B cell (primary cell): ENCODE results near the gene SPATA24. TPM values are rescaled to one million over a fixed set of nuclear protein-coding genes. Genes with fewer than 3 reads are reported as not detected.
"Not testable (repeated sequence)": the region's sequence is repeated elsewhere in the genome, so short reads cannot be mapped to it uniquely, and the experiment has no call there.

ENCODE experiments used
- ATAC-seq: fragments of 200-7000 bp; cut with Tn5 transposase; one replicate; pipeline ENCODE4 v1.10.0; 2021; ENCODE audit warnings: low read depth, mild to moderate bottlenecking, moderate number of reproducible peaks, moderate library complexity
- CTCF ChIA-PET: fragments of 350-600 bp; sonication (Branson Sonifier 250); formaldehyde crosslinking; loops from one replicate; lab custom pipeline; 2021; ENCODE audit warnings: antibody characterized with exemption, inconsistent platforms; lab: Charles Lee
- POLR2A ChIA-PET: fragments of 350-600 bp; sonication (Branson Sonifier 250); formaldehyde crosslinking; loops from one replicate; lab custom pipeline; 2021; ENCODE audit warnings: antibody characterized with exemption; lab: Charles Lee
- DNase-seq: peaks from one replicate; pipeline ENCODE4 v3.0.0; 2013
- H2AFZ ChIP-seq: 2 replicates; pipeline ENCODE4 v1.6.1; 2012; ENCODE audit warnings: mild to moderate bottlenecking, low read depth, low read length; ENCODE audit not compliant: insufficient read depth, poor library complexity, severe bottlenecking
- H3K27ac ChIP-seq, 2 donors: 1 replicate in 1 of 2; 2 replicates in 1 of 2; pipeline ENCODE4 v1.5.1; 2012 to 2013; ENCODE audit warnings: low read length in 2 of 2, mild to moderate bottlenecking in 2 of 2, moderate library complexity in 1 of 2
- H3K27me3 ChIP-seq, 4 experiments: fragments of 200-600 bp in 1 of 4; sonication (generic) in 1 of 4; replicated peaks in 1 of 4; 1 replicate in 2 of 4; 2 replicates in 2 of 4; pipeline versions ENCODE4 v1.6.1 to v1.7.0; 2013 to 2016; ENCODE audit warnings: low read length in 3 of 4, mild to moderate bottlenecking in 2 of 4, mixed read lengths in 1 of 4, moderate library complexity in 1 of 4; ENCODE audit not compliant: insufficient read depth in 4 of 4, control insufficient read depth in 3 of 4; ENCODE audit errors: control extremely low read depth in 1 of 4
- H3K36me3 ChIP-seq, 2 experiments: replicated peaks in 1 of 2; 1 replicate in 1 of 2; 2 replicates in 1 of 2; pipeline versions ENCODE4 v1.6.1 to v1.7.1; 2013; ENCODE audit warnings: low read length in 1 of 2; ENCODE audit not compliant: insufficient read depth in 2 of 2, control insufficient read depth in 1 of 2; ENCODE audit errors: control extremely low read depth in 1 of 2, extremely low read depth in 1 of 2
- H3K4me1 ChIP-seq, 2 donors: fragments of 200-600 bp in 1 of 2; sonication (generic) in 1 of 2; 1 replicate in 1 of 2; 2 replicates in 1 of 2; pipeline versions ENCODE4 v1.5.1 to v1.6.1; 2013 to 2017; ENCODE audit warnings: low read length in 2 of 2; ENCODE audit not compliant: control insufficient read depth in 2 of 2, insufficient read depth in 2 of 2
- H3K4me2 ChIP-seq: replicated peaks from 2 replicates; pipeline ENCODE3; 2012; ENCODE audit warnings: mild to moderate bottlenecking, low read depth, low read length; ENCODE audit not compliant: poor library complexity, severe bottlenecking
- H3K4me3 ChIP-seq, 5 experiments: fragments of 200-600 bp in 1 of 5; sonication (generic) in 1 of 5; 1 replicate in 3 of 5; 2 replicates in 2 of 5; pipeline versions ENCODE4 v1.5.1 to v1.7.0; 2011 to 2016; ENCODE audit warnings: low read length in 4 of 5, mild to moderate bottlenecking in 4 of 5, low read depth in 2 of 5, control low read depth in 1 of 5, moderate library complexity in 1 of 5; ENCODE audit not compliant: insufficient read depth in 1 of 5; ENCODE audit errors: control extremely low read depth in 1 of 5, extremely low read depth in 1 of 5
- H3K79me2 ChIP-seq: fragments of 200-600 bp; sonication (generic); one replicate; pipeline ENCODE4 v1.6.0; 2016; ENCODE audit warnings: low read length; ENCODE audit not compliant: control insufficient read depth, insufficient read depth
- H3K9ac ChIP-seq: fragments of 200-600 bp; sonication (generic); 2 replicates; pipeline ENCODE4 v1.6.1; 2017; ENCODE audit warnings: mild to moderate bottlenecking, low read length, moderate library complexity
- H3K9me3 ChIP-seq, 3 donors: one replicate each; pipeline versions ENCODE4 v1.6.1 to v1.7.1; 2013; ENCODE audit warnings: low read length in 2 of 3; ENCODE audit not compliant: control insufficient read depth in 2 of 3, insufficient read depth in 1 of 3; ENCODE audit errors: control extremely low read depth in 1 of 3
- H4K20me1 ChIP-seq: 2 replicates; pipeline ENCODE4 v1.6.0; 2012; ENCODE audit warnings: mild to moderate bottlenecking, low read length; ENCODE audit not compliant: insufficient read depth, control insufficient read depth, poor library complexity, severe bottlenecking
- H3K27ac Mint-ChIP-seq: one replicate; pipeline ENCODE4 v1.8.0; 2021; ENCODE audit warnings: mixed read lengths
- H3K27me3 Mint-ChIP-seq: one replicate; pipeline ENCODE4 v1.8.0; 2021; ENCODE audit warnings: mixed read lengths
- H3K4me1 Mint-ChIP-seq: one replicate; pipeline ENCODE4 v1.8.0; 2021; ENCODE audit warnings: mixed read lengths
- H3K4me3 Mint-ChIP-seq: one replicate; pipeline ENCODE4 v1.8.0; 2021; ENCODE audit warnings: mixed read lengths
- H3K9me3 Mint-ChIP-seq: one replicate; pipeline ENCODE4 v1.8.0; 2022; ENCODE audit warnings: mixed read lengths; ENCODE audit not compliant: insufficient read depth
- EZH2 ChIP-seq: IDR thresholded peaks from 2 replicates; pipeline ENCODE4 v1.6.1; 2012; ENCODE audit warnings: borderline replicate concordance, low read depth, mild to moderate bottlenecking, moderate library complexity, low read length; ENCODE audit not compliant: insufficient read depth, poor library complexity, severe bottlenecking
- WGBS: methylation state at CpG from one replicate; pipeline ENCODE4 v1.1.5; 2013; ENCODE audit warnings: missing lambda C conversion rate; ENCODE audit not compliant: insufficient coverage; 5-methylcytosine and 5-hydroxymethylcytosine counted together
- intact Hi-C: fragments of 100-400 bp; cut with micrococcal nuclease; formaldehyde crosslinking; loops from one replicate; pipeline ENCODE4 v1.10.0; 2022
- polyA plus RNA-seq: library from polyadenylated mRNA; depleted of rRNA; stranded (reverse); fragments of >200 nt; gene quantifications from 2 replicates; pipeline ENCODE4 v1.2.3, GENCODE V29; 2012
- total RNA-seq, 2 donors: library from RNA; stranded (reverse); fragments of 120-200 nt in 1 of 2; gene quantifications; 1 replicate in 1 of 2; 2 replicates in 1 of 2; pipeline versions ENCODE4 v1.2.3 to v1.2.4, GENCODE V29; 2013 to 2022
- TF ChIP-seq, protein P1 (sequence below): fragments of 200-600 bp; IDR thresholded peaks from one replicate; pipeline ENCODE4 v1.8.0; 2022; ENCODE audit warnings: antibody characterized with exemption, mild to moderate bottlenecking

SPATA24 gene
- total and polyA plus RNA-seq, 2 donors (not counting 1 experiment from before 2014, with no cell fraction given): 2.0 to 6.4 TPM

DNA sequence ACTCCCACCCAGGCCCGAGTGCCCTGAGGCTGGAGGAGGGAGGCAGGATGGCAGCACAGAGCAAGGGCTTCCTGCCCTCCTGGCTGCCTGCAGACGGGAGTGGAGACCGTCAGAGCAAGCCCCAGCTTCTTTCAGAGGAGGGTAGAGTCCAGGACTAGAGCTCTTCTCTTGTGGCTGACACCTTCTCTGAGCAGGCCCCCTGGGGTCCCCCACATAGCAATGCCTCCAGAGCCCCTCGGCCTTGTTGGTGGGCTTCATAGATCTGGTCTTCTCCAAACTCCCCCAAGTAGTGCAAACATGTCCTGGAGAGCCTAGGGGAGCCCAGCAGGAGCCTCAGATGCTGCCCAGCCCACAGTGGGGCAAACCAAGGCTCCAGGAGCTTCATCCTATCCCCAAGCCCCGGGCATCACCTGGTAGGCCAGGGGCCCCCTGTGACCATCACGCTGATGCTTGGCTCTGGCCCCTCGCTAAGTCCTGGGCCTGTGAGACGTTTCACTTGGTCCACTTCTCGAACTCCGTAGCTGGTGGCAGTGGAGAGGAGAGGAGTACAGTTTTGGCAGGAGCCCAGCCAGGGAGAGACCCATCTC is 16.2 kb downstream of the SPATA24 start:
- Mint-ChIP-seq H3K27ac (peak overlapping the region; percentile 99), H3K9me3 (no peaks in the 10 kb centered on the region), H3K4me1 (peaks cover 86% of the 10 kb centered on the region), H3K4me3 (peak overlapping the region; percentile 99), H3K27me3 (no peaks in the 10 kb centered on the region)
- Histone ChIP-seq H3K27me3 (no peaks in the 10 kb centered on the region), H2AFZ (peak overlapping the region; percentile 68), H3K79me2 (peaks cover 31% of the 10 kb centered on the region), H3K9ac (peak overlapping the region; percentile 76), H3K27ac (peak overlapping the region; percentile 86 to 89), H3K4me2 (peak overlapping the region; percentile 91), H3K4me3 (peak overlapping the region; percentile 3 to 68 (median 65)), H3K36me3 (no peaks in the 10 kb centered on the region), H3K4me1 (peaks cover 67 to 87% of the 10 kb centered on the region in 2 donors), H4K20me1 (no peaks in the 10 kb centered on the region), H3K9me3 (peaks cover 0 to 4% (median 0%) of the 10 kb centered on the region in 3 donors)
- 18% methylated on average over 10 of the region's 10 CpGs for WGBS
- ATAC-seq (no peak), DNase-seq (peak; percentile 49)
- TF ChIP-seq, protein P1, sequence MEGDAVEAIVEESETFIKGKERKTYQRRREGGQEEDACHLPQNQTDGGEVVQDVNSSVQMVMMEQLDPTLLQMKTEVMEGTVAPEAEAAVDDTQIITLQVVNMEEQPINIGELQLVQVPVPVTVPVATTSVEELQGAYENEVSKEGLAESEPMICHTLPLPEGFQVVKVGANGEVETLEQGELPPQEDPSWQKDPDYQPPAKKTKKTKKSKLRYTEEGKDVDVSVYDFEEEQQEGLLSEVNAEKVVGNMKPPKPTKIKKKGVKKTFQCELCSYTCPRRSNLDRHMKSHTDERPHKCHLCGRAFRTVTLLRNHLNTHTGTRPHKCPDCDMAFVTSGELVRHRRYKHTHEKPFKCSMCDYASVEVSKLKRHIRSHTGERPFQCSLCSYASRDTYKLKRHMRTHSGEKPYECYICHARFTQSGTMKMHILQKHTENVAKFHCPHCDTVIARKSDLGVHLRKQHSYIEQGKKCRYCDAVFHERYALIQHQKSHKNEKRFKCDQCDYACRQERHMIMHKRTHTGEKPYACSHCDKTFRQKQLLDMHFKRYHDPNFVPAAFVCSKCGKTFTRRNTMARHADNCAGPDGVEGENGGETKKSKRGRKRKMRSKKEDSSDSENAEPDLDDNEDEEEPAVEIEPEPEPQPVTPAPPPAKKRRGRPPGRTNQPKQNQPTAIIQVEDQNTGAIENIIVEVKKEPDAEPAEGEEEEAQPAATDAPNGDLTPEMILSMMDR: no peak
- TF ChIP-seq EZH2: no peak
- ChIA-PET CTCF (interaction anchor here (0.6 to 5.3 kb wide), 12 partner anchors 10 to 178 kb away, joined by 3 to 39 read pairs (median 4); partner anchors contain the start of genes PAIP2 and SPATA24), POLR2A (interaction anchor here (1.1 to 8.4 kb wide), 6 partner anchors 16 to 94 kb away, joined by 3 to 70 read pairs (median 4); partner anchors contain the start of genes MATR3, PAIP2 and SPATA24)
- intact Hi-C loops: loop anchor here (2.0 kb wide), 1 partner anchor 17 kb away; the partner anchor contains the start of gene SPATA24

DNA sequence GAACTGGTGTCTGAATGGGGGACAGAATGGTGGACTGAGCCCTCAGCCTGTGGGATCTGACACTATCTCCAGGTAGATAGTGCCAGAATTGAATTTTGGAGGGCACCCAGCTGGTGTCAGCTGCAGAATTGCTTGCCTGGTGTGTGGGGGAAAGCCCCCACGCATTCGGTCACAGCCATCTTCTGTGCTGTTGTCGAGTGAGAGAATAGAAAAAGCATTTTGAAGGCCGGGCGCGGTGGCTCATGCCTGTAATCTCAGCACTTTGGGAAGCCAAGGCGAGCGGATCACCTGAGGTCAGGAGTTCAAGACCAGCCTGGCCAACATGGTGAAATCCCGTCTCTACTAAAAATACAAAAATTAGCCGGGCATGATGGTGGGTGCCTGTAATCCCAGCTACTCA is 16.9 kb downstream of the SPATA24 start:
- H3K36me3 ChIP-seq, ATAC-seq, H3K27me3 Mint-ChIP-seq, H2AFZ ChIP-seq, H3K4me3 ChIP-seq, H3K9me3 Mint-ChIP-seq, H3K27me3 ChIP-seq, H3K9ac ChIP-seq, H3K9me3 ChIP-seq, intact Hi-C loops, DNase-seq, H4K20me1 ChIP-seq: not testable (repeated sequence)
- 42% methylated on average over 3 of the region's 10 CpGs for WGBS
- H3K4me3 Mint-ChIP-seq: peak overlapping the region; percentile 99
- H3K4me2 ChIP-seq: peak overlapping the region; percentile 7
- CTCF ChIA-PET: interaction anchor here (0.6 to 5.3 kb wide), 9 partner anchors 10 to 179 kb away, joined by 3 to 39 read pairs (median 4); partner anchors contain the start of gene PAIP2
- H3K27ac Mint-ChIP-seq: peak overlapping the region; percentile 99
- peaks cover 91% of the 10 kb centered on the region for H3K4me1 Mint-ChIP-seq
- peak overlapping the region; percentile 86 to 89 for H3K27ac ChIP-seq
- peaks cover 31% of the 10 kb centered on the region for H3K79me2 ChIP-seq
- POLR2A ChIA-PET: interaction anchor here (1.3 to 8.4 kb wide), 2 partner anchors 46 to 93 kb away, joined by 4 to 70 read pairs; partner anchors contain the start of genes MATR3 and PAIP2
- peaks cover 72 to 91% of the 10 kb centered on the region in 2 donors for H3K4me1 ChIP-seq
